Activated CD8-positive, alpha-beta memory T cell treated with anti-CD3 and anti-CD28 coated beads, Interleukin-2, amount 50 U/mL, for 1 hour (primary cell): Measurements from ENCODE around the gene TCERG1.
"Not testable (repeated sequence)": the region's sequence is repeated elsewhere in the genome, so short reads cannot be mapped to it uniquely, and the experiment has no call there.

ENCODE experiments used
- DNase-seq: peaks from one replicate; pipeline ENCODE4 v3.0.0-alpha.2; 2020; ENCODE audit errors: extremely low read depth

Gene TCERG1

GRCh38 chr5:146520731-146521130, 73.6 kb downstream of the TCERG1 start:
- DNase-seq, result no peak

DNA sequence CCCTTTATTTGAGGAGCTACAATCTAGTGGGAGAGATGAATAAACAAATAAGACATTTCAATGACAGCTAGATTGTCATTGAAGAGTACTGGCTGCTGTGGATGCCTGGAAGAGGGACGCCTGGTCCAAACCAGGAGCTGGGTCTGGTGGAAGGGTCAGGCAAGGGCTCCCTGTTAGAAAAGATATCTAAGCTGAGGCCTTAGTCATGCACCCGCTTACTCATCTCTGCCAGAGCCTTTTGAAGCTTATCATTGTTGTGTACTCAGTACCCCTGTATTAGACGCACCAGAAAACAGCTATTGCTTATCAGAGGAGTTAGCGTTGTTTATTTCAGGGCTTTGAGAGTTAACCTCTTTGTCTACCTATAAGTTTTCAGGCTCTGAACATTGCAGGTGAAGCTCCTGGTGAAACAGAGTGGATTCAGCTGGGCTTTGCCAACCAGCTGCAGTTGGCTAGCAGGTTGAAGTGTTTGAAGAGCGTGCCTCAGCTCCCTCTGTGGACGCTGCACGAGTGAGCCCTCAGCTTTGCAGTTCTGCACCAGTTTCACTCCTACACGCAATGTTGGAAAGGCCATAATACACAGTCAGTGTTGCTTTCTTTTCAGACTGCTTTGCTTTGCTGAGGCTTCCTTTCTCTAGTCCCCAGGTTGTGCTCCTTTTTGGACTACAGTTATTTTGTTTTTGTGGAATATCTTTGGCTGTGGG, 74.4 kb downstream of the TCERG1 start:
- no peak for DNase-seq

DNA sequence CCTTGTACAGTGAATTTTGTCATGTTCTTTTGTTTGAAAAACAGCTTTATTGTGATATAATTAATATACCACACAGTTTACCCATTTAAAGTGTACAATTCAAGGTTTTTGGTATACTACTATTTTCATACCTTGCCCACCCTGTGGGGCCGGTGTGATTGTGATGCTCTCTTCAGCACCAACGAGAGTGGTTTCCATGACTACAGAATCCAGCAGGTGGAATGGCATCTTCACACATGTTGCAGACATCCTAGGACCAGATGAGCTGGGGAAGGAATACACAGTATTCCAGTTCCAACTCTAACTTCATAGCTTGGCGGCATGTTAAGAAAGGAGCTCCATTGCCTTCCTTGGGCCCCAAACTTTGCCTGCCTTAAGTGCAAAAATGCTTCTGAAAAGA, 76.6 kb downstream of the TCERG1 start:
- DNase-seq, result no peak

- no peak for DNase-seq
Observed at GRCh38 chr5:146527785-146528184, 80.7 kb downstream of the TCERG1 start.

GRCh38 chr5:146528236-146528635, 81.1 kb downstream of the TCERG1 start:
- no peak for DNase-seq

- DNase-seq, result no peak
Observed at GRCh38 chr5:146529984-146530383, 82.9 kb downstream of the TCERG1 start.

- DNase-seq, result peak; percentile 36
Observed at GRCh38 chr5:146533260-146533857, 86.2 kb downstream of the TCERG1 start.

- no peak for DNase-seq
Observed at GRCh38 chr5:146533882-146534281, 86.7 kb downstream of the TCERG1 start.

GRCh38 chr5:146538432-146538831, 91.3 kb downstream of the TCERG1 start:
- no peak for DNase-seq

- DNase-seq, result no peak
Observed at GRCh38 chr5:146539973-146540372, 92.8 kb downstream of the TCERG1 start.

DNA sequence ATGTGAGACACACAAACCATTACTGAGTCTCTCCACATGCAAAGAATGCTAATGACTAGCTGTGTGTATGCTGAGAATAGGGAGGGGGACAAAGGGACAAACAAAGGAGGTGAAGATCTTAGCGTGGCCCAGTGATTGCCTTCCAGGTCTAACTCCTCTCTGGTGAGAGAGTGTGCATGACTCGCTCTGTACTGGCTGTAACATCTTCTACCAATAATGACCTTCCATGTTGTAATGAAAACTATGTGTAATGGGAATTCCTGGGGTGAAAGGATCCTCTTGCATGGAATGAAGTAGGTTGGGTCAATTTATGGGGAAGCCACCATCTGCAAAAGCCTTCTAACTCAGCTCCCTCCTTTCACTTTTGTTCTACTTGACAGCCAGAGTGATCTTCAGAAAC, 93.3 kb downstream of the TCERG1 start:
- no peak for DNase-seq

DNA sequence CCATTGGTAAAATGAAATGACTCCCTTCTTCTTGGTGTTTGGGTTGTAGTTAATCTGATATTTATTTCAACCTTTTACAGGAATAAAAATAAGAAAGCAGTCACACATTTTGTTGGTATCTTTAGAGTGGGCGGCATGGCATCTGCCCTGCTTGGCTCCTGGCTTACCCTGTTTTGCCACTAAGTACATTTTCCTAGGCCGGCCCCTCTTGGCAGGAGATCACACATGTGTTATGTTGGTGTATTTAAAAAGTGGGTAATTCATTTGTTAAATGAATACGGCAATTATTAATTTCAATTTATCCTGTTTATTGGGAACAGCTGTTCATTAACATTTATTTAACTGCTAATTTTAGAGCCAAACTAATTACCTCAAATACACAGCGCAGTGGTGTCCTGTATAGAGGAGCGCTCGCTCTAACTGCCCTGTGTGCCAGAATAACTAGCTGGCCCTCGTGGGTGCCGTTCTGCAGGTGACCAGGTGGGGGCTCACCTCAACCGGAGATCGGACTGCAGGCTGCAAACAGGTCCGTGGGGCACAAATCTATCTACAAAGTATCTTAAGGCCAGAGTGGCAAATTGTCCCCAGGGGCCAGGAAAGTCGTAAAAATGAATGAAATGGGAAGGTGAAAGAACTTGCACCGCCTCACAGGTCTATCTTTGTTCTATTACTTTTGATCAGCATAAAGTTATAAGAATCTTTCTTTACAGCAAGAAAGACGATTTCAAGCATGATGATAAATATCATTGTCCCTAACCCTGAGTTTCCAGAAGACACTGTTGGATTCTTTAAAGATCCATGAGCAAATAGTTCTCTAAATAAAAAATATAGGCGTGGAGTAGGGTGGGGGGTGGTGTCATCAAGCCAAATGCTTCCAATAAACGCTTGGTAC, 95.1 kb downstream of the TCERG1 start:
- DNase-seq, result peak; percentile 17

DNA sequence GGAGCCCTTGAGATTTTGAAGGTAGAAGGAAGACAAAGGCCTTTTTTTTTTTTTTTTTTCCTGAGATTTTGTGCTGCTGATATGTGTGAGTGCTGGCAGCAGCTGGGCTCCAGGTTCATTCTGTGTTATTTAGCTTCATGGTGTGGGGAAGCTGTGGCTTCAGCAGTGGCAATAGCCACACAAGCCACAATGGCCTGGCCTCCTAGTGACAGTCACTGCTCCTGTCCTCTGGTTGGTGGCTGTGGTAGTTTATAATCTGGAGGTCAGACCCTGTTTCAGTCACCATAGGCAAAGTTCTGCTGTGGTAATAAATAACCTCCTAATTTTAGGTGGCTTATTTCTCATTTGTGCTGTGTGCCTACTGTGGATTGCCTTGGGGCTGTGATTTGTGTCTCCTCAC, 97.1 kb downstream of the TCERG1 start:
- no peak for DNase-seq

GRCh38 chr5:146548781-146549449, 101.8 kb downstream of the TCERG1 start:
- no peak for DNase-seq

DNA sequence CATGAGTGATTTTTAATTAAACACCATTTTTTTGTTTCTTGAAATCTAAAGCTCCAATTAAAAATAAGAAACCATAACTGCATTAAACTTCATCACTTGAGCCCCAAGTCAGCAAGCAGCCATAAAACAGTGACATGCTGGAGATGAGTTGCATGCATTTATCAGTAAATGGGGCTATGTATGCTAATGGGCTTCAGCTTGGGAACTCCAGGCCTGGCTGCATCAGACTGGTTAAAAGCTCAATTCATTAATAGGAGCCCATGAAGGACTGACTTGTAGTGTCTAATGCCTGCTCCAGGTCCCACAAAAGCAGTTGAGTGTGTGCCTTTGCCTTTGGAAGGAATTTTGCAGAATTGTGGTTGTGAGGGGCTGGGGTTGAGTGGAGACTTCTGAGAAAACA, 102.5 kb downstream of the TCERG1 start:
- DNase-seq, result no peak

DNA sequence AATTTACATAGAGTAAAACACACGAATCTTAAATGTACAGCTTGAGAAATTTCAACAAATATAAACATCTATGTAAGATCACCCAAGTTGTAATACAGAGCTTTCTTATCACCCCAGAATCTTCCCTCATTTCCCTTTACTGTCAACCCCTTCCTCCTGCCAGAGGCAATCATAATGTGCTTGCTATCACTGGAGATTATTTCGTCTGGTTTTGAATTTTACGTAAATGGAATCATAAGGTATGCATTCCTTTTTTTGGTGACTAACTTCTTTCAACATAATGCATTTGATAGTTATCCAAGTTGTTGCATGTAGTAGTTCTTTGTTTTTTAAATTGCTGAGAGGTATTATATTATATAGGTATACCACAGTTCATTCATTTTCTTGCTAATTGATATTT, 106.3 kb downstream of the TCERG1 start:
- no peak for DNase-seq

- DNase-seq, result not testable (repeated sequence)
Observed at GRCh38 chr5:146556884-146557283, 109.8 kb downstream of the TCERG1 start.

DNA sequence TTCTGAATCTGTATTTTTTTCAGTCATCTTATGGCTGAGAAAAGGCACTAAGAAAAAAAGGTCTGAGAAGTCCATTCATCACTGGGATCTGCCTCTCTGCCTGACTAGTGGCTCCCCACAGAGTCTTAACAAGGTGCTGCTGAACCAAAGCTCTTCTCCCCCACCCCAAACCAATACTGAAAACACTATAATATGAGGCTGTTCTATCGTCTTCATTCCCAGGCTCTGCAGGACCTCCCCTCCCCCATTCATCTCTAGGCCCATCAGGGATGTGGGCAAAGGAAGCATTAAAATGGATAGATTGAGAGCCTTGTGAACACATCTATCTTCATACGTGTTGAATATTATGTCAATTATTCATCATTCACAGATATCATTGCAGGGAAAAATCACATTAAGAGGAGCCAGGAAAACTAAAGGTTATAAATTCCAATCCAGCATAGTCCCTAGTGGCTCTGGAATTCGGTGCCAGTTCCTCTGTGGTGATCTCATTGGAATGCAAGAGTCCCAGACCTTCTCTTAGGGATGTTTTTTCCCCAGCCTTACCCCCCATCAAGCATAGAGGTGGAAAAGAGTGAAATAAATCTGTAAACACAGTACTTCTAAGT, 113.2 kb downstream of the TCERG1 start:
- no peak for DNase-seq
